K562 (cell line): Measurements from ENCODE around the gene STMP1. TPM values are rescaled to one million over a fixed set of nuclear protein-coding genes. Genes with fewer than 3 reads are reported as not detected.

Experiments used
- ATAC-seq: fragments of 200-7000 bp; cut with Tn5 transposase; 3 replicates; pipeline ENCODE4 v1.9.1; 2020; ENCODE audit warnings: moderate library complexity
- BruUV-seq: library from RNA; stranded (reverse); fragments of 400-500 nt; replicated peaks from 2 replicates; lab custom pipeline; 2021; lab: Mats Ljungman, UMichigan
- CTCF ChIA-PET: fragments of 300-600 bp; formaldehyde crosslinking; extraction: SDS; loops from one replicate; lab custom pipeline; 2021; ENCODE audit warnings: low intra/inter-chr PET ratio; lab: Yijun Ruan, JAX
- POLR2A ChIA-PET: fragments of 300-600, 350-650 bp; sonication (Branson Sonifier 250); formaldehyde crosslinking; extraction: SDS; loops from one replicate; lab custom pipeline; 2021; ENCODE audit warnings: antibody characterized with exemption, inconsistent platforms; lab: Yijun Ruan, JAX
- DNase-seq, 4 experiments: peaks; one replicate each; pipeline versions ENCODE4 v3.0.0 to v3.0.0-alpha.2; 2011 to 2018; ENCODE audit warnings: low spot score in 3 of 4, mixed read lengths in 3 of 4; ENCODE audit errors: extremely low read depth in 1 of 4
- FAIRE-seq: peaks from 2 replicates; lab custom pipeline; 2011; peaks lifted over from hg19 to GRCh38; lab: Jason Lieb, UNC
- H2AFZ ChIP-seq: 2 replicates; pipeline ENCODE4 v1.6.0; 2011; ENCODE audit warnings: low read depth, low read length, control low read depth, inconsistent platforms
- H3K27ac ChIP-seq: fragments of 200-600 bp; 3 replicates; pipeline ENCODE4 v1.8.0; 2011; ENCODE audit warnings: low read depth, mild to moderate bottlenecking, control low read depth, inconsistent platforms, low read length, moderate library complexity, mixed read lengths; ENCODE audit errors: extremely low read depth
- H3K27me3 ChIP-seq, 2 experiments: fragments of 300-600 bp in 1 of 2; 2 replicates in 1 of 2; 3 replicates in 1 of 2; pipeline versions ENCODE4 v1.6.0 to v1.8.0; 2011; ENCODE audit warnings: inconsistent platforms in 2 of 2, low read length in 2 of 2, mild to moderate bottlenecking in 1 of 2, mixed read lengths in 1 of 2, moderate library complexity in 1 of 2; ENCODE audit not compliant: control insufficient read depth in 2 of 2, insufficient read depth in 2 of 2
- H3K36me3 ChIP-seq: fragments of 300-600 bp; 3 replicates; pipeline ENCODE4 v1.8.0; 2011; ENCODE audit warnings: mild to moderate bottlenecking, low read length, inconsistent platforms; ENCODE audit not compliant: control insufficient read depth, insufficient read depth
- H3K4me1 ChIP-seq, 2 experiments: fragments of 200-600 bp in 1 of 2; replicated peaks in 1 of 2; 2 replicates in 1 of 2; 3 replicates in 1 of 2; pipeline versions ENCODE4 v1.5.1 to v1.8.0; 2011; ENCODE audit warnings: inconsistent platforms in 2 of 2, low read length in 2 of 2, mild to moderate bottlenecking in 1 of 2, mixed read lengths in 1 of 2, moderate library complexity in 1 of 2; ENCODE audit not compliant: control insufficient read depth in 2 of 2, insufficient read depth in 2 of 2
- H3K4me2 ChIP-seq: 2 replicates; pipeline ENCODE4 v1.6.1; 2011; ENCODE audit warnings: low read length, control low read depth, inconsistent platforms, mixed read lengths; ENCODE audit not compliant: insufficient read depth
- H3K4me3 ChIP-seq: fragments of 200-600 bp; sonication (generic), shearing (Covaris generic); 2 replicates; pipeline ENCODE4 v1.5.1; 2016; ENCODE audit warnings: control low read depth, inconsistent platforms
- H3K79me2 ChIP-seq: fragments of 200-600 bp; 3 replicates; pipeline ENCODE4 v1.8.0; 2011; ENCODE audit warnings: low read length, inconsistent platforms; ENCODE audit not compliant: control insufficient read depth, insufficient read depth
- H3K9ac ChIP-seq, 2 experiments: 2 replicates each; pipeline versions ENCODE4 v1.6.0 to v1.6.1; 2011; ENCODE audit warnings: low read depth in 2 of 2, low read length in 2 of 2, control low read depth in 1 of 2, inconsistent platforms in 1 of 2, mild to moderate bottlenecking in 1 of 2, mixed read lengths in 1 of 2; ENCODE audit not compliant: insufficient read depth in 1 of 2
- H3K9me1 ChIP-seq: one replicate; pipeline ENCODE4 v1.6.0; 2011; ENCODE audit warnings: inconsistent platforms, mild to moderate bottlenecking, low read length, moderate library complexity; ENCODE audit not compliant: control insufficient read depth, insufficient read depth
- H3K9me3 ChIP-seq: replicated peaks from 2 replicates; pipeline ENCODE4 v1.5.1; 2011; ENCODE audit warnings: low read depth, low read length, inconsistent platforms; ENCODE audit not compliant: control insufficient read depth, insufficient read depth
- H4K20me1 ChIP-seq: replicated peaks from 2 replicates; pipeline ENCODE4 v1.6.1; 2011; ENCODE audit warnings: low read length, inconsistent platforms, mixed read lengths; ENCODE audit not compliant: control insufficient read depth, insufficient read depth
- ARHGAP35 ChIP-seq: fragments of 450-650 bp; IDR thresholded peaks from 2 replicates; pipeline ENCODE4 v1.6.1; 2018; ENCODE audit not compliant: partially characterized antibody
- ARID3A ChIP-seq: IDR thresholded peaks from 2 replicates; pipeline ENCODE4 v1.6.1; 2012; ENCODE audit warnings: low read depth, low read length, improper control_type of control experiment, borderline replicate concordance
- BCL6 ChIP-seq: fragments of 250-450 bp; sonication (Bioruptor Pico); IDR thresholded peaks from 2 replicates; pipeline ENCODE4 v1.4.0; 2020
- HCFC1 ChIP-seq: IDR thresholded peaks from 2 replicates; pipeline ENCODE4 v1.6.1; 2012; ENCODE audit warnings: low read depth, low read length, improper control_type of control experiment
- IRF9 ChIP-seq: fragments of 450-650 bp; IDR thresholded peaks from 2 replicates; pipeline ENCODE4 v1.6.1; 2016; ENCODE audit warnings: missing biosample characterization, missing genetic modification characterization
- NONO ChIP-seq, 2 experiments: fragments of 200-400 bp in 1 of 2; fragments of 450-650 bp in 1 of 2; formaldehyde crosslinking in 1 of 2; IDR thresholded peaks; 2 replicates each; pipeline ENCODE4 v1.6.1; 2017; ENCODE audit warnings: low read depth in 2 of 2, mild to moderate bottlenecking in 2 of 2, moderate library complexity in 2 of 2, low read length in 1 of 2
- PREB ChIP-seq: sonication (generic); formaldehyde crosslinking; IDR thresholded peaks from 2 replicates; pipeline ENCODE4 v1.8.1; 2023; ENCODE audit warnings: mild to moderate bottlenecking, missing genetic modification reagents
- SLC30A9 ChIP-seq: fragments of 250-450 bp; sonication (Bioruptor Pico); IDR thresholded peaks from 2 replicates; pipeline ENCODE4 v1.8.0; 2022; ENCODE audit warnings: mild to moderate bottlenecking, moderate library complexity
- SOX6 ChIP-seq: fragments of 450-650 bp; IDR thresholded peaks from 2 replicates; pipeline ENCODE4 v1.6.1; 2014; ENCODE audit warnings: mild to moderate bottlenecking
- TAF7 ChIP-seq: fragments of 450-650 bp; IDR thresholded peaks from 2 replicates; pipeline ENCODE4 v1.6.1; 2016; ENCODE audit warnings: missing genetic modification characterization, missing compliant biosample characterization
- TAL1 ChIP-seq: fragments of 450-650 bp; IDR thresholded peaks from 2 replicates; pipeline ENCODE4 v1.6.1; 2016; ENCODE audit warnings: mild to moderate bottlenecking
- TRIM24 ChIP-seq, 2 experiments: fragments of 450-650 bp; IDR thresholded peaks; 2 replicates each; pipeline ENCODE4 v1.6.1; 2016
- TRIM28 ChIP-seq: fragments of 450-650 bp; IDR thresholded peaks from 2 replicates; pipeline ENCODE4 v1.6.1; 2017
- TSC22D4 ChIP-seq: fragments of 450-650 bp; IDR thresholded peaks from 2 replicates; pipeline ENCODE4 v1.6.1; 2016; ENCODE audit warnings: missing genetic modification characterization, missing biosample characterization, control low read depth
- ZNF41 ChIP-seq: fragments of 250-450 bp; sonication (Bioruptor Pico); conservative IDR thresholded peaks from 2 replicates; pipeline ENCODE4 v1.4.0; 2020; ENCODE audit warnings: mild to moderate bottlenecking
- ZNF431 ChIP-seq: sonication (generic); formaldehyde crosslinking; IDR thresholded peaks from 2 replicates; pipeline ENCODE4 v1.8.0; 2022; ENCODE audit warnings: mild to moderate bottlenecking, missing genetic modification reagents
- WGBS: fragments of 100-300 bp; shearing (Covaris generic); methylation state at CpG from one replicate; pipeline ENCODE4 v1.1.6; 2016; ENCODE audit warnings: low coverage, mixed read lengths; ENCODE audit not compliant: insufficient coverage; ENCODE audit errors: missing lambda C conversion rate; 5-methylcytosine and 5-hydroxymethylcytosine counted together
- in situ Hi-C: fragments of 300-500 bp; cut with MboI; formaldehyde crosslinking; loops from 4 replicates; pipeline ENCODE4 v1.15.0; 2018; ENCODE audit warnings: inconsistent platforms, mixed read lengths
- intact Hi-C: fragments of 100-400 bp; cut with micrococcal nuclease; formaldehyde crosslinking; loops from 2 replicates; pipeline ENCODE4 v1.14.2; 2022
- polyA plus RNA-seq, 8 experiments: library from polyadenylated mRNA; depleted of rRNA in 4 of 8; stranded (reverse) in 5 of 8; unstranded in 3 of 8; fragments of >200 nt; fragmentation: Nextera tagmentation in 2 of 8; fragmentation: Illumina TruSeq in 1 of 8; extraction: Ambion mirVana in 2 of 8; extraction: Trizol in 1 of 8; gene quantifications; 2 replicates each; pipeline versions ENCODE4 v1.2.1 to v1.2.3, GENCODE V29; 2011 to 2014; ENCODE audit warnings: inconsistent platforms in 1 of 8, missing spikeins in 1 of 8
- total RNA-seq, 7 experiments: library from RNA; depleted of rRNA in 6 of 7; stranded (reverse); fragments of >200 nt in 6 of 7; fragmentation: Illumina TruSeq in 2 of 7; extraction: Trizol in 2 of 7; gene quantifications; 2 replicates each; pipeline versions ENCODE4 v1.2.1 to v1.2.3, GENCODE V29; 2011 to 2021; ENCODE audit warnings: low replicate concordance in 1 of 7

The STMP1 gene
- total and polyA plus RNA-seq, 9 of the 15 experiments (the other 6 are each of a cell fraction or from before 2014, with no cell fraction given), result 10.6 to 249 (median 56.8) TPM

- H4K20me1 ChIP-seq, result no peaks in the 10 kb centered on the region
- ChIA-PET CTCF (no interaction called here), POLR2A (interaction anchor here (0.7 to 4.7 kb wide), 13 partner anchors 9 to 370 kb away, joined by 3 to 71 read pairs (median 4); partner anchors contain the start of gene SLC13A4)
- H3K4me1 ChIP-seq, result peaks cover 22 to 29% of the 10 kb centered on the region in 2 experiments
- DNase-seq (peak; percentile 46 to 75 (median 60)), FAIRE-seq (peak; percentile 23), ATAC-seq (peak; percentile 61)
- intact Hi-C loops (loop anchor here (5.0 to 10.0 kb wide), 2 partner anchors 152 to 1019 kb away; partner anchors contain the start of genes BPGM and CNOT4), in situ Hi-C loops (no loop called here)
- H3K9ac ChIP-seq, result peak overlapping the region in 1 of 2 experiments; percentile 86; a peak in 2 of 4 replicates
- H3K27me3 ChIP-seq, result no peaks in the 10 kb centered on the region
- peaks cover 5% of the 10 kb centered on the region for H3K9me1 ChIP-seq
- BruUV-seq, result no TSS peak
- H3K9me3 ChIP-seq, result no peaks in the 10 kb centered on the region
- H2AFZ ChIP-seq, result peak overlapping the region; percentile 0; the same call in 1 of the 2 replicates
- peak overlapping the region; percentile 82 for H3K4me3 ChIP-seq
- peaks cover 67% of the 10 kb centered on the region for H3K79me2 ChIP-seq
- peak overlapping the region; percentile 94 for H3K4me2 ChIP-seq
- 5% methylated on average over 3 of the region's 3 CpGs for WGBS
- H3K36me3 ChIP-seq, result peaks cover 13% of the 10 kb centered on the region
- H3K27ac ChIP-seq, result peak overlapping the region; percentile 85
- TF ChIP-seq ZNF431 (CRISPR knock-in tag) (no peak; the same call in 1 of the 2 replicates), TRIM28 (peak; percentile 60), TAL1 (peak; percentile 97), PREB (CRISPR knock-in tag) (no peak), BCL6 (CRISPR knock-in tag) (no peak), ARID3A (peak; percentile 99), ARHGAP35 (no peak), HCFC1 (no peak), NONO (IDR thresholded peaks at IDR 0.05; ENCODE audit: low read depth in 2 of 2, low read length in 1 of 2) (no peak; a peak in 1 of 4 replicates), IRF9 (tag) (0 out of 2 replicates have a peak, but pooled peaks have one; percentile 38), ZNF41 (no peak), TAF7 (tag) (no peak), TRIM24 (IDR thresholded peaks at IDR 0.05) (peak; percentile 90 to 95), SOX6 (peak; percentile 91), SLC30A9 (CRISPR knock-in tag) (no peak), TSC22D4 (tag) (no peak)
These were observed 1.8 kb downstream of the STMP1 start for GRCh38 chr7:135664046-135664589.
